Activated CD4-positive, CD25-positive, alpha-beta regulatory T cell treated with anti-CD3 and anti-CD28 coated beads, Interleukin-2, amount 50 U/mL, for 16 hours (primary cell): Measurements from ENCODE around the gene SMTNL2.
A peak's percentile ranks its signal among the peaks of the same experiment; 100 is the strongest.
"Not testable (repeated sequence)": the region's sequence is repeated elsewhere in the genome, so short reads cannot be mapped to it uniquely, and the experiment has no call there.

Source experiments
- DNase-seq: peaks from one replicate; pipeline ENCODE4 v3.0.0-alpha.2; 2020; ENCODE audit warnings: low read depth, low spot score

The SMTNL2 gene

DNA sequence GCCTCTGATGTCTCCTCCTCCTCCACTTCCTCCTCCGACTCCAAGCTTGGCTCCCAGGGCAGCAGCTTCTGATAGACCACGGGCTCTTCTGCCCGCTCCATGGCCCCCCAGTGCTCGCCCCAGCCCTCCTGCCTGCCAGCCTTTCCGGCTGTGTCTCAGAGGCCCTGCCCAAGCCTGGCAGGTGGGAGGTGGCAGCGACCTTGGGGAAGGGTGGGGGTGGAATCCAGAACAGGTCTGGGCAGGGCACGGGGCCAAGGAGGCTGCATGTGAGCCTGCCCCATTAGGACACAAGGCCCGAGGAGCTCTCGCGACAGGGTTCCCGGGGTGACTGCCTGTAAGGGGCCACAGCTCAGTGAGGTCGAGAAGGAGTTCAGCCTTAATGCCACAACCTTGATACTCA, 23.9 kb upstream of the SMTNL2 start, which contains the start of gene GGT6:
Gene GGT6, minus strand, starts transcription at position 157 of the 400 bp plus-strand sequence. Its CDS starts 56 bp downstream, at position 101.
- DNase-seq, result no peak

DNA sequence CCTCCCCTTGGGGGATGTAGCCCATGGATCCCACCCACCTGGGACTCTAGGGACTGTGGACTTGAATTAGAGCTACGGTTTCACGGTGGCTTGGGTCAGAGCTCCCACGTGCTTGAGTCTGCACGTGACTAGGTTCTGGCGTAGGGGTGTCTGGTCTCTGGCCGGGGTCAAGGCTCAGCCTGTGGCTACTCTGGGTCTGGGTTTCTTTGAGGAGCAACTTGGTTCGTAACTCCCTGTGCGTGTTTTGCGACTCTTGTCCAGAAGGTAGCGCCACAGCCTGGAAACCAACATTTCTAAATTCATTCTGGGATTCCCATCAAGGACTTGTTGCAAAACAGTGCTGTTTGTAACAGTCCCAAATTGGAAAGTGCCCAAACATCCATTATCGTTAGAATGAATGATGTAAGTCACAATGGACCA, 23.5 kb upstream of the SMTNL2 start:
- no peak for DNase-seq

DNA sequence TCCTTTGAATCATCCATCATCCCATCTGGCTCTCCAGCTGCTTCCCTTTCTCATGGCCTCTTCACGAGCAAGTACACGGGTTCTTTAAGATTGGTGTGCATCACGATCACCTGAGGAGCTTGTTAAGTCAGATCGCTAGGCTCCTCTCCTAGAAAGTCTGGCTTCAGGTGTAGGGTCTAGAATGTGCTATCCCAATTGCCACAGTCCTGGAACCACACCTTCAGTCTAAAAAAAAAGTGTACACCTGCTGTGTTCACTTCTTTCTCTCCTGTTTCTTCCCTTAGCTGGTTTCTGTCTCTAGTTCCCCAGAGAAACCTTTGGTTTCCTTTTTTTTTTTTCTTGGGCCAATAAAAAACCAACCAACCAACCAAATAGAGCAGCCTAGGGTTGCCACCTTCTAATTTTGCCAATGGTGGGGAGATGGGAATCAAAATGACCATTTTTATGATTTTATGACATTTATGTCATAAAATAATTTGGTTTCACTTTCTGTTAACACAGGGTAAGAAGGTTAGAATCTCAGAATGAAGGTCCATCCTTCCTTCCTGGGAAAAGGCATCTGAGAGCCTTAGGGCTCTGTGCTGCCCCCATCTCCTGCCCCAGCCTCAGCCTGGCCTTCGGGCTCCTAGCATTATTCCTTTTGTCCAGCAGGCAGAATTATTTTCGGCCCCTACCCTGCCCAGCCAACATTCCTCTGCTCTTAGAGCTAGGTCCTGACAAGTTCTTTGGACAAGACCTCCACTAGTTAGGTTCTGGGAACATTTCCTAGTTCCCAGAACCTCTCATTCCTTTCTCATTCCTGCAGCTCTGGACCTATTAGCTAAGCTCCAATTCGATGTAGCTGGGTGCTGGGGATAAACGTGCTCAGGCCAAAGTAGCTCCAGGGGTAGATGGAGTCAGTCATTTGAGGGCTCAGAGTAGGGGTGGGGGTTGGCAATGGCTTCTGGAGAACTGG, 22.0 kb upstream of the SMTNL2 start:
- no peak for DNase-seq

DNA sequence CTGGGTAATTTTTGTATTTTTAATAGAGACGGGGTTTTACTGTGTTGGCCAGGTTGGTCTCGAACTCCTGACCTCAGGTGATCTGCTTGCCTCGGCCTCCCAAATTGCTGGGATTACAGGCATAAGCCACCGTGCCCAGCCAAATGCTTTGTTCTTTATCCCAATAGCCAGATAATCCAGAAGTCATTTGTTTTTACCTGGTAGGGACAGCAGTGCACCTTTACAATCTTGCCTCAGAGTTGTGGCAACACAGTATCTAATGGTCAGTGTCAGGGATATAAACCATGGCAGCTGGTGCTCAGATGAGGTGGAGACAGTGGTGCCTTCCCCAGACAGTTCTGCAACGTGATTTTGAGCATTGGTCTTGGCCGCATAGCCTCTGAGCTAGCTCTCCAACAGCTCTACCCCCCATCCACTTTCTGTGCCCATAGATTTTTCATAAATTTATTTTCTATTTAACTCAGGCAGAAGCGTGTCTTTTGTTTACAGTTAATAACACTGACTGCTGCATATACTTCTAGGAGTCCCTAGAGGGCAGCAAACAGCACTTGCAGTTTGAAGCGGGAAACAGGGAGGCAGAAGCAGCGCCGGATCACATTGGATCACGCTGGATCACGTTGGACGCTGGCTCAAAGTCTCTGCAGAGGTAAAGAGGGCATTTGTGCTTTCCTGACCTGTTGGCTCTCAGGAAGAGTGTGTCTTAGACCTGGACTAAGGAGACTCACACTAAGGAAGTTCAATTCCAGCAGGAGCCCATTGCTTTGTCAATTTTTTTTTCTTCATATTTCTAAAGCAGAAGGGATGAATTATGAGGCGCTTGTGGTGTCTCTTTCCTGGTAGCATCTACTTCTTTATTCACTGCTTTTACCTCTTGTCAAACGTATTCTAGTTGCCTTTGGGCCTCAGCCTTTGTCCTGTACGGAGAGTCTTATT, 18.9 kb upstream of the SMTNL2 start:
- peak; percentile 31 for DNase-seq

DNA sequence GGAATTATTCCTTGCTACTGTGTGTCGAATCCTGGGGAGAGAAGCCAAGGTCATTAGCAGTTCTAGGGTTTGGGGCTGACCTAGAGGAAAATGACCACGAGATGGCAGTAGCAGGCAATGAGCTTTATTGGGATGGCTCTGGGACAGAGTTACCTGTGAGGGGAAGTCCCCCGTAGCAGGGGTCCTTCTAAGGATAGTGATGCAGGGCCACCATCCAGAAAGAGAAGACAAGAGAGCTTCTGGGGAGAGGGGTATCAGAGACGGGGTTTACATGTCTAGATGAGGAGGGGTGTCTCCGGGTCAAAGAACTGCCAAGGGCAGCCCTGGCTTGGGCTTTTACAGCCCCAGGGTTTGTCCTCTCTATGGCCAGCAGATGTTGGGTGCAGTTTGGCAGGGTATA, 17.5 kb upstream of the SMTNL2 start:
- no peak for DNase-seq

DNA sequence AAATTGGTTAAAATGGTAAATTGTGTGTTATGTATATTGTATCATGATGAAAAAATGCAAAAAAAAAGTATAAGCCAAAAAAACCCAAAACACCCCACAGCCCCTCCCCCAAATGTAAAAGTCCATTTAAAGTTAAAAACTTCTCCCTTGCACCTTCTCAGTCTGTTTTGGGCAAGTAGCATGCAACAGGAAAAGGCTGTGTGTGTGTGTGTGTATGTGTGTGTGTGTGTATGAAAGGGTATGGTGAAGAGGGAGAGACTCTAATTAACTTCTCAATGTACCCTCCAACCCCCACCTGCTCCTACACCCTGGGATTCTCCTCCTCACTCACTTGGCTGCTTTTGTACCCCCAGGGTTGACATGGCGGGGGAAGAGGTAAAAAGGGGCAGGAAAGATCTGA, 14.7 kb upstream of the SMTNL2 start:
- DNase-seq, result no peak

DNA sequence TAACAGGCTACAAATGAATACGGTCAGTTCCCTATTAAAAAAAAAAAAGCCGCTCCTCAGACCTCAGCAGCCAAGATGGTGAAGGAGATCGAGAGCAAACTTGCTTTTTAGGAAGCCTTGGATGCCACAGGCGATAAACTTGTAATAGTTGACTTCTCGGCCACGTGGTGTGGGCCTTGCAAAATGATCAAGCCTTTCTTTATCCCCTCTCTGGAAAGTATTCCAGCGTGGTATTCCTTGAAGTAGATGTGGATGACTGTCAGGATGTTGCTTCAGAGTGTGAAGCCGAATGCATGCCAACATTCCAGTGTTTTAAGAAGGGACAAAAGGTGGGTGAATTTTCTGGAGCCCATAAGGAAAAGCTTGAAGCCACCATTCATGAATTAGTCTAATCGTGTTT, 12.2 kb upstream of the SMTNL2 start:
- DNase-seq, result no peak

DNA sequence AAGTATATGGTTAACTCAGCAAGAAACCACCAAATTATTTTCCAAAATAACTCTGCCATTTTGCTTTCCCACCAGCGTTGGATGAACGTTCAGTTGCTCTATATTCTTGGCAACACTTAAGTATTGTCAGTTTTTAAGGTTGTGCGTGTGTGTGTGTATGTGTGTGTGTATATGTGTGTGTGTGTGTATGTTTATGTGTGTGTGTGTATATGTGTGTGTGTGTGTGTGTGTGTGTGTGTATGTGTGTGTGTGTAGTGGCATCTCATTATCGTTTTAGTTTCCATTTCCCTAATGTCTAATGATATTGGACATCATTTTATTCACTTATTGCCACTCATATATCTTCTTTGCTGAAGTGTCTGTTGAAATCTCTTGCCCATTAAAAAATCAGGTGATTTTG, 11.2 kb upstream of the SMTNL2 start:
- DNase-seq, result no peak

DNA sequence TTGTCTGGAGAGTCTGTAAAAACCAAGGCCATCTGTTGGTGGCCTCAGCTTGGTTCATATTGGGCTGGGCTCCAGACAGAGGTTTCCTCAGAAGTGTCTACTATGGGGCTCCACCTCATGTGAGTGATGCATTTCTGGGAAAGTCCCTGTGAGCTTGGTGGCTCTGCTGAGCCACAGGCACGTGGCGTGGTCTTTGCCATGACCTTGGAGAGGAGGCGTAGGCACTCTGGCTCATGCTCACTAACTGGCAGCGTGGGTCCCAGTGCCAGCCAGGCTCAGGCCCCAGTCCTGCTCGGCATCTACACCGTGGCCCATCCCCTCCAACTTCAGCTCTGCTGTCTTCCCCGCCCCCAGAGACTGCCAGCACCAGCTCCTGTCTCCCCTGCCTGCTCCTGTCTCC, 10.7 kb upstream of the SMTNL2 start:
- DNase-seq, result no peak

DNA sequence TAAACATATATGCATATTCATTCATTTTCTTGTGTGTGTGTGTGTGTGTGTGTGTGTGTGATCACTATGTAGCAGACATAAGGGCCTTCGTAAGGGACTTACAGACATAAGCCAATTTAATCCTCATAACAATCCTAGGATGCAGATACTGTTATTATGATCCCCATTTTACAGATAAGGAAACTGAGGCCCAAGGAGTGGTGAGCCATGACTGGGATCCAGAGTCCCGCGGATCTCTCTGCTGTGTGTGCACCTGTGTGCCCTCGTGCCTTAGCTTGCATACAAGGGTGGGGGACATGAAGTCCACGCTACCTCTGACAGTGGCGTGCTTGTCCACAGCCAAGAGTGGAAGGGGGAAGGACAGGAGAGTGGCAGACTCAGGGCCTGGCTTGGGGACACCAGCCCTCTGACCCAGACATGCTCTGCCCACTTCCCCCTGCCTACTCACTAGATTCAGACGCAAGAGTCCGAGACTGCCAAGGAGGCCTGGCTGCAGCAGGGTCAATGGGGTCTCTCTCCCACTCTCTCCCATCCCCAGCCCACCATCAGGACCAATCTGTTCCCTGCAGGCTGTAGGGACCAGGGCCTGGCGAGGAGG, 9.8 kb upstream of the SMTNL2 start:
- no peak for DNase-seq

DNA sequence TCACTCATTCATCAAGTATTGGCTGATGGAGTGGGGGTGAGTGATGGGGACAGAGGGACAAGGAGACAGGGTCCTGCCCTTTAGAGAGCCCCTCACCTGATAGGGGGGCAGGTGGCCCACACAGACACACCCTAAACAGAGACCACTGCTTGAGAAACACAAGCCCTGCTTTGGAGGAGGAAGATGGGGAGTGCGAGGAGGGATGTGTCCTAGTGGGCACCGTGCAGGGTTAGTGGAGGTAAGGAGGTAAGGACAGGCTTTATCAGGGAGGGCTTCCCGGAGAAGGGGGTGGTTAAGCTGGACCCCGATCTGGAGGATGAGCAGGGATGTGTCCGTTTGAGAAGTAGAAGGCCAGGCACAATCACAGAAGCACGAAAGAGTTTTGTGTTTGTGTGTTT, 8.2 kb upstream of the SMTNL2 start:
- DNase-seq, result no peak

DNA sequence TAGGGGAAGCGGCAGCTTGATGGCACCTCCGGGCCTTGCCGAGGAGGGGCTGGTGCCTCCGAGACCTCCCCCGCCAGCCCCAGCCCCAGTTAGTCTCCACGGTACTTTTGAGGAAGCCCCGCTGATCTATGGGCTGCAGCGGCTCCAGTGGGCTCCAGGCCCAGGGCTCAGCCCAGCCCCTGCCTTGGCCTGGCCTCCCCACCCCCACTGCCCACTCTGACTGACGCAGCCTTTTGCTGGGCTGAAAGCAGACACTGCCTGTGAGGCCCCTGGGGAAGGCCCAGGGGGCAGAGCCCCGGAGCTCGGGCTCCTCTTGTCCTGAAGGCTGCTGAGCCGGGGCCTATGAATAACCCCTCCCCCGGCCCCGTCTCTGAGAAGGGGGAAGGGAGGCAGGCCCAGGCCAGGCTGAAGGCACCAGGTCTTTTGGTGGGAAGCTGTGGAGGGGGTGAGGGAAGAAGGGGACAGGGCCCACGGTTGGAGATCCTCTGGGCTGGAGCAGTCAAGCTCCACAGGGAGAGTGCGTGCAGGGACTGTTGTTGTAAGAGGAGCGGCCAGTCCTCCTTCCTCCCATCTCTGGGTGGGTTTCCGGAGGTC, 7.5 kb upstream of the SMTNL2 start:
- DNase-seq, result no peak

DNA sequence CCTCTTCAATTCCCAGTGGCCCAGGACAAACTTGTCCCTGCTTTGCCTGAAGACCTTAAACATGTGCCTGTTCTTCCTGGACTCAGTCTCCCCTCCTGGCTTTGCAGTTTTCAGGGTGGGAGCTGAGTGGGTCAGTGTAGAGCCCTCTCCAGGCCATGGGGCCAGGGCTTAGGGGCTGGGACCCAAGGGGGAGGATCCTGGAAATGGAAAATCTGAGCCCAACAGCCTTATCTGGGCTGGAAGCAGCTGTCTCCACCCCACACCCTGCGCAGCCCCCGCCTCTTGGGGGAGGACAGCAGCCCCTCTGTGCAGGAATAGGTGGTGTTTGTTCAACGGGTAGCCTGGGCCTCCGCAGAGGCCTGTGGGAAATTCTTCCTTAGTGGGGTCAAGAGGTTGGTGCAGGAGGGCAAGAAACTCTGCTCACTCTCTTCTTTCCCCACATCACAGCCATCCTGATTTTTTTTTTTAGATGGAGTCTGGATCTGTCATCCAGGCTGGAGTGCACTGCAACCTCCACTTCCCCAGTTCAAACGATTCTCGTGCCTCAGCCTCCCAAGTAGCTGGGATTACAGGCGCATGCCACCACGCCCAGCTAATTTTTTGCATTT, 6.8 kb upstream of the SMTNL2 start:
- DNase-seq, result no peak

DNA sequence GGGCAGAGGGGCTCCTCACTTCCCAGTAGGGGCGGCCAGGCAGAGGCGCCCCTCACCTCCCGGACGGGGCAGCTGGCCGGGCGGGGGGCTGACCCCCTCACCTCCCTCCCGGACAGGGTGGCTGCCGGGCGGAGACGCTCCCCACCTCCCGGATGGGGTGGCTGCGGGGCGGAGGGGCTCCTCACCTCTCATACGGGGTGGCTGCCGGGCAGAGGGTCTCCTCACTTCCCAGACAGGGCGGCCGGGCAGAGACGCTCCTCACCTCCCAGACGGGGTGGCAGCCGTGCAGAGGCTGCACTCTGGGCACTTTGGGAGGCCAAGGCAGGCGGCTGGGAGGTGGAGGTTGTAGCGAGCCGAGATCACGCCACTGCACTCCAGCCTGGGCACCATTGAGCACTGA, 6.0 kb upstream of the SMTNL2 start:
- DNase-seq, result not testable (repeated sequence)

DNA sequence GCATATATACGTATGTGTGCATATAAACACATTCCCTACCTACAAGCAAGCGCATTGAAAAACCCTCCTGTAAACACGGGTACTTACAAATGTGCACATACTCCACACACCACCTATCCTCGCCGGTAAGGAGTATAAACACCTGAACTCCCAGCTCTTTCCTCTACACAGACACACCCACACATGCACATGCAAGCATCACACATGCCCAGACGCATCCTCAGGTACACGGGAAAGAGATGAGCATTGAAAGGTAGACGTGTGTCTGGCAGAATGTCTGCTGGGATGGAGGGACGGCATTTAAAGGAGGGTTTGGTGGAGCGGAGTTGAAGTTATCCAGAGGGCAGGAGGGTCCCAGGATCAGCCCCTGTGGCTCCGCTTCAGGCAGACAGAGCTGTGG, 4.7 kb upstream of the SMTNL2 start:
- no peak for DNase-seq

DNA sequence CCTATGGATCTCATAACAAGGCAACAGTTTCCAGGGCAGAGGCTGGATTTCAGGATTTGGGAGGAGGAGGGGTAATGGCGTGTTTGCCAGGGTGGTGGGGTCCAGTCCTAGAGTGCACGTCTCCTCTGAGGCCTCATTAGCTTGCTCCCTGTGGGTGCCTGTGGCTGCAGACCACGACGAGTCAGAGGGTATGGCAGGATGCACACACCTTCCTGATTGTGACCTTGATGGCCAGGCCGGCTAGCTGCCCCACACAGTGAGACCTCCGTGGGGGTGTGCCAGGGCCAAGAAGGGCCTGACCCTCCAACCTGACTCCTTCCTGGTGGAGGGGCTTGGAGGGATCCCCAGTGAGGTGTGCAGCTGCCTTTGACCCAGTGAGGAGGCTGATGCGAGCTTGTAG, 4.0 kb upstream of the SMTNL2 start:
- DNase-seq, result no peak

DNA sequence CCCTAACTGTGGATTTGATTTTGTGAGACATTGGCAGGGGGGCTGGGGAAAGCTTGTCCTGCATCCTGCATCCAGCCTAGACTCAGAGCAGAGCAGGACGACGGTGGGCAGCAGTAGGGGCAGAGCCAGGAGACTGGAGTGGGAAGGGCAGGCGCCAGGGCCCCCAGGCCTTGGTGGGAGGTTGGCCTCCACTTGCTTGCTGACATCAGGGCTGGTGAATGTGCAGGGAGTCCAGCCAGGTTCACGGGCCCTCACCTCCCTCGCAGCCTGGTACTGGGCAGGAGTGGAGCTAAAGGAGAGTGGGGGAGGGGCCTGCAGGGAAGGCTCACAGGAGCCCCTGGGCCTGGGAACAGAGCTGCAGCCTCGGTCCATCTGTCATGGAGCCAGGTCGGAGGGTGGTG, 2.2 kb upstream of the SMTNL2 start:
- DNase-seq, result no peak

DNA sequence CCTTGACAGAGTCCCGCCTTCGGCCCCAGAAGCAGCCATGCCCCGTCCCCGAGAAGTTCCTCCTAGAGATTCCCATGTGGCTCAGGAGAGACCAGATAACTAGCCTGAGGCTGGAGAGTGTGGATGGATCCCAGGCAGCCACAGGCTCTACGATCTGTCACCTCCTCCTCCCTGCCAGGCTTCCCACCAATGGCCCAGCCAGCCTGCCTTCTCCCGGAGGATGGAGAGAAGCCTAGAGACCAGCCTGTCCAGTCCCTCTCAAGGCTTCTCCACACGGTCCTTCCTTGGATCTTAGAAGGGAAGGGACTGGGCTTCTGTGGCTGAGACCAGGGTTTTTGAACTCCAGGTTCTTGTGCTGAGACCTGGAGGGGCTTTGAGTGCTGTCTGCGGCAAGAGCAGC, 1.6 kb upstream of the SMTNL2 start:
- no peak for DNase-seq

DNA sequence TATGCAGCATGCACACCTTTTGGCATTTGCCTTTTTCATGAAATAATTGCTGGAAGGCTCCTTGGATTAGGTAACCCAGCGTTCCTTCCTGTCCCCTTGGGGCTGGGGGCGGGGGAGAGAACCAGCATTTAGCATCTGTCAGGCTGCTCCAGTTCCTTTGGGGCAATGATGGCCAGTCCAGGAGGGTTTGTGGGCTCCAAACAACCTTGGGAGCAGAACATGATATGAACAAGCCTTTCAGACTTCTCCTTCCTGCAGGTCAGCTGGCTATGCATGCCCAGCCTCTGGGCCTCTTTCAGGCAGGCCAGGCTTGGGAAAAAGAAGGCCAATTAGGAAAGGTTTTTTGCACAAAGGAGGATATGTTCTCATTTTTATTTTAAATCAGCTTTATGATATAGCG, 1.1 kb upstream of the SMTNL2 start:
- no peak for DNase-seq

DNA sequence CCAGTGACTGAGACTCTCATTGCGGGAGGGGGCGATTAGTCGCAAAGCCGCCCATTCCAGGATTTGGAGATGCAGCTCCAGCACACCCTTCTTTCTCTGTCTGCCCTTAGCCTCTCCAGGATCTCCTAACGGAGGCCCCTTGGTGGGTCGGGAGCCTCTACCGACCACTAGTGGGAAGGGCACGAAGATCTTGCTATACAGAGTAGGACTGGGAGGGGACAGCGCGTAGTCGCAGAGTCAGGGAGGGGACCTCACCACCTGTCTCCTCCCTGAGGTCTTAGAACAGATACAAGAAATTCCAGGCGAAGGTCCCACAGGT, 588 bp upstream of the SMTNL2 start:
- DNase-seq, result no peak

DNA sequence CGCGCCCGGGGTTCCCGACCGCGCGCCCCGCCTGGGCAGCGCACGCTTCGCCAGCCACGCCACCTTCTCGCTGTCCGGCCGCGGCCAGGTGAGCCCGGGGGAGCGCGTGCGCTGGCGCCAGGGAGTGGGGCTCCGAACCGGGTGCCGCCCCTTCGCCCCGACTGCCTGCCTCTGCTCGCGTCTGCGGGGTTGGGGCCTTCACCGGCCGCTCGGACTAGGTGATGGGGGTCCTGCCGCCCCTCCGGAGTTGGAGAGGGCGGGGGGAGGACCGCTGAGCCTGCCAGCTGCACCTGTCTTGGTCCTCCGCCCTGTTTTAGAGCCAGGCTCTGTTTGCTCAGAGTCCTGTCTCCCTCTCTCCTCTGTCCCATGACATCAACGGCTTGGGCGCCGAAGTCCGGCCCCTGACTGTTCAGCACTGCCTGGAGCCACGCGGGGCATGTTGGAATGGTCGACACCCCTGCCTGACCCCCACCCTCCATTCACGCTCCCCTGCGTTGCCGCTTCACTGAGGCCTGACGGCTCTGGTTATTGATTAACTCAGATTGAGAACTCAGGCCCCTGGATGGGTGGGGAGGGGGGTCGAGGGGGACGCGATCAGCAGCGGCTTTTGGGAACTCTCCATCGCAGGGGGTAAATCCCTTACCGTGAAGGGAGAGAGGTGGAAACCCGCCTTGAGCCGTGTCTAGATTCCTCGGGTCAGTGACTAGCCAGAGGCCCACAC, 748 bp downstream of the SMTNL2 start:
- DNase-seq, result no peak
